WTC11 (cell line): Measurements from ENCODE around the gene GNMT. TPM values are rescaled to one million over a fixed set of nuclear protein-coding genes. Genes with fewer than 3 reads are reported as not detected.
A peak's percentile ranks its signal among the peaks of the same experiment; 100 is the strongest.

ENCODE experiments used
- ATAC-seq: fragments of 200-7000 bp; cut with Tn5 transposase; 2 replicates; pipeline ENCODE4 v1.10.0; 2021; ENCODE audit warnings: mild to moderate bottlenecking, moderate library complexity
- CTCF ChIA-PET: fragments of 300-600 bp; sonication (Branson Sonifier 250); formaldehyde crosslinking; loops from one replicate; lab custom pipeline; 2021; ENCODE audit warnings: antibody characterized with exemption; lab: Charles Lee
- POLR2A ChIA-PET: fragments of 350-600 bp; sonication (Branson Sonifier 250); formaldehyde crosslinking; loops from one replicate; lab custom pipeline; 2021; ENCODE audit warnings: antibody characterized with exemption; lab: Charles Lee
- DNase-seq: peaks from one replicate; pipeline ENCODE4 v3.0.0; 2021; ENCODE audit warnings: low spot score
- H3K27ac Mint-ChIP-seq: 2 replicates; pipeline ENCODE4 v1.8.0; 2021; ENCODE audit warnings: mixed read lengths
- H3K27me3 Mint-ChIP-seq: 2 replicates; pipeline ENCODE4 v1.8.0; 2021; ENCODE audit warnings: low read depth, mild to moderate bottlenecking, moderate library complexity, mixed read lengths
- H3K36me3 Mint-ChIP-seq: 2 replicates; pipeline ENCODE4 v1.8.0; 2021; ENCODE audit warnings: mixed read lengths
- H3K4me1 Mint-ChIP-seq: 2 replicates; pipeline ENCODE4 v1.8.0; 2022; ENCODE audit warnings: mixed read lengths
- H3K4me3 Mint-ChIP-seq: 2 replicates; pipeline ENCODE4 v1.8.0; 2021; ENCODE audit warnings: mild to moderate bottlenecking, moderate library complexity, mixed read lengths
- H3K9me3 Mint-ChIP-seq: 2 replicates; pipeline ENCODE4 v1.8.0; 2021; ENCODE audit warnings: mixed read lengths
- ARID4B ChIP-seq: sonication (generic); formaldehyde crosslinking; IDR thresholded peaks from 2 replicates; pipeline ENCODE4 v1.8.0; 2023; ENCODE audit warnings: missing genetic modification reagents, mild to moderate bottlenecking, borderline replicate concordance
- ATF2 ChIP-seq: sonication (generic); formaldehyde crosslinking; IDR thresholded peaks from 2 replicates; pipeline ENCODE4 v1.8.1; 2022; ENCODE audit warnings: low read depth, missing genetic modification reagents, borderline replicate concordance
- ATF3 ChIP-seq: sonication (generic); formaldehyde crosslinking; conservative IDR thresholded peaks from 2 replicates; pipeline ENCODE4 v1.8.1; 2022; ENCODE audit warnings: mild to moderate bottlenecking, missing genetic modification reagents
- CBFB ChIP-seq: sonication (generic); formaldehyde crosslinking; IDR thresholded peaks from 2 replicates; pipeline ENCODE4 v1.8.1; 2022; ENCODE audit warnings: mild to moderate bottlenecking, low read depth, missing genetic modification reagents
- CREM ChIP-seq: sonication (generic); formaldehyde crosslinking; IDR thresholded peaks from 2 replicates; pipeline ENCODE4 v1.8.1; 2022; ENCODE audit warnings: mild to moderate bottlenecking, missing genetic modification reagents, moderate library complexity
- E2F4 ChIP-seq: sonication (generic); formaldehyde crosslinking; IDR thresholded peaks from 2 replicates; pipeline ENCODE4 v1.8.1; 2022; ENCODE audit warnings: low read depth, mild to moderate bottlenecking, moderate library complexity, missing genetic modification reagents, borderline replicate concordance
- ELF4 ChIP-seq: sonication (generic); formaldehyde crosslinking; IDR thresholded peaks from 2 replicates; pipeline ENCODE4 v1.8.1; 2022; ENCODE audit warnings: low read depth, mild to moderate bottlenecking, moderate library complexity, missing genetic modification reagents
- ESRRA ChIP-seq: sonication (generic); formaldehyde crosslinking; IDR thresholded peaks from 2 replicates; pipeline ENCODE4 v1.8.1; 2022; ENCODE audit warnings: mild to moderate bottlenecking, missing genetic modification reagents, borderline replicate concordance
- ETV6 ChIP-seq: sonication (generic); formaldehyde crosslinking; IDR thresholded peaks from 2 replicates; pipeline ENCODE4 v1.8.1; 2022; ENCODE audit warnings: mild to moderate bottlenecking, missing genetic modification reagents
- FOXK1 ChIP-seq: sonication (generic); formaldehyde crosslinking; IDR thresholded peaks from 2 replicates; pipeline ENCODE4 v1.8.0; 2022; ENCODE audit warnings: mild to moderate bottlenecking, moderate library complexity, missing genetic modification reagents
- FOXP1 ChIP-seq: sonication (generic); formaldehyde crosslinking; IDR thresholded peaks from 2 replicates; pipeline ENCODE4 v1.8.0; 2022; ENCODE audit warnings: missing genetic modification reagents, mild to moderate bottlenecking, moderate library complexity, borderline replicate concordance
- GABPB1 ChIP-seq: sonication (generic); formaldehyde crosslinking; IDR thresholded peaks from 2 replicates; pipeline ENCODE4 v1.8.1; 2023; ENCODE audit warnings: mild to moderate bottlenecking, missing genetic modification reagents
- HMGA2 ChIP-seq: fragments of 250-450 bp; sonication (Bioruptor Pico); IDR thresholded peaks from 2 replicates; pipeline ENCODE4 v1.4.0; 2021; ENCODE audit warnings: mild to moderate bottlenecking, moderate library complexity
- HMGXB4 ChIP-seq: sonication (generic); formaldehyde crosslinking; IDR thresholded peaks from 2 replicates; pipeline ENCODE4 v1.8.1; 2023; ENCODE audit warnings: mild to moderate bottlenecking, moderate library complexity, missing genetic modification reagents
- JUN ChIP-seq: sonication (generic); formaldehyde crosslinking; IDR thresholded peaks from 2 replicates; pipeline ENCODE4 v1.8.0; 2023; ENCODE audit warnings: mild to moderate bottlenecking, missing genetic modification reagents
- MAX ChIP-seq: sonication (generic); formaldehyde crosslinking; IDR thresholded peaks from 2 replicates; pipeline ENCODE4 v1.8.0; 2022; ENCODE audit warnings: mild to moderate bottlenecking, missing genetic modification reagents
- MYBL2 ChIP-seq: sonication (generic); formaldehyde crosslinking; IDR thresholded peaks from 2 replicates; pipeline ENCODE4 v1.8.1; 2023; ENCODE audit warnings: mild to moderate bottlenecking, moderate library complexity, missing genetic modification reagents
- NFE2L1 ChIP-seq: sonication (generic); formaldehyde crosslinking; IDR thresholded peaks from 2 replicates; pipeline ENCODE4 v1.8.1; 2023; ENCODE audit warnings: missing genetic modification reagents
- NFYB ChIP-seq: sonication (generic); formaldehyde crosslinking; conservative IDR thresholded peaks from 2 replicates; pipeline ENCODE4 v1.8.0; 2022; ENCODE audit warnings: low read depth, missing genetic modification reagents
- RORB ChIP-seq: fragments of 250-450 bp; sonication (Bioruptor Pico); IDR thresholded peaks from 2 replicates; pipeline ENCODE4 v1.9.0; 2021; ENCODE audit warnings: mild to moderate bottlenecking
- SMAD4 ChIP-seq: sonication (generic); formaldehyde crosslinking; IDR thresholded peaks from 2 replicates; pipeline ENCODE4 v1.8.0; 2022; ENCODE audit warnings: mild to moderate bottlenecking, missing genetic modification reagents
- SP1 ChIP-seq: sonication (generic); formaldehyde crosslinking; conservative IDR thresholded peaks from 2 replicates; pipeline ENCODE4 v1.8.1; 2022; ENCODE audit warnings: missing genetic modification reagents
- TEAD1 ChIP-seq: sonication (generic); formaldehyde crosslinking; IDR thresholded peaks from 2 replicates; pipeline ENCODE4 v1.8.0; 2022; ENCODE audit warnings: mild to moderate bottlenecking, missing genetic modification reagents
- USF1 ChIP-seq: sonication (generic); formaldehyde crosslinking; IDR thresholded peaks from 2 replicates; pipeline ENCODE4 v1.8.0; 2022; ENCODE audit warnings: mild to moderate bottlenecking, missing genetic modification reagents
- total RNA-seq: library from RNA; stranded (reverse); gene quantifications from 3 replicates; pipeline ENCODE4 v1.2.3, GENCODE V29; 2021

The GNMT gene
- total RNA-seq, 1 experiment from 2014 or later, result 2.0 TPM

- Mint-ChIP-seq H3K27me3 (no peaks in the 10 kb centered on the region), H3K9me3 (no peaks in the 10 kb centered on the region), H3K4me1 (peaks cover 17% of the 10 kb centered on the region), H3K4me3 (peak overlapping the region; percentile 77), H3K36me3 (no peaks in the 10 kb centered on the region), H3K27ac (no peak overlapping the region)
- ATAC-seq, result peak; percentile 22
- ChIA-PET POLR2A (interaction anchor here (0.6 to 1.9 kb wide), 12 partner anchors 12 to 540 kb away, joined by 3 to 11 read pairs (median 3); partner anchors contain the start of genes CNPY3, GNMT, KLC4 and KLHDC3), CTCF (interaction anchor here (1.1 to 3.7 kb wide), 7 partner anchors 10 to 165 kb away, joined by 3 to 19 read pairs (median 5); partner anchors contain the start of genes KLHDC3 and MEA1)
- TF ChIP-seq HMGA2 (CRISPR knock-in tag), result no peak
- no peak for TF ChIP-seq ATF2 (CRISPR knock-in tag)
- no peak for TF ChIP-seq MYBL2 (CRISPR knock-in tag)
- TF ChIP-seq CBFB, result no peak
- no peak for TF ChIP-seq NFE2L1 (CRISPR knock-in tag)
- no peak for TF ChIP-seq E2F4 (CRISPR knock-in tag)
- peak; percentile 40 for DNase-seq
These were observed 17.9 kb downstream of the GNMT start for GRCh38 chr6:42978487-42978838.

- Mint-ChIP-seq H3K36me3 (no peaks in the 10 kb centered on the region), H3K9me3 (no peaks in the 10 kb centered on the region), H3K4me1 (peaks cover 21% of the 10 kb centered on the region), H3K4me3 (peak within 1 kb of the TSS; percentile 91), H3K27me3 (no peaks in the 10 kb centered on the region), H3K27ac (peak within 1 kb of the TSS; percentile 98)
- peak; percentile 88 for ATAC-seq
- POLR2A ChIA-PET, result interaction anchor here (0.6 to 1.9 kb wide), 16 partner anchors 13 to 539 kb away, joined by 3 to 11 read pairs (median 3); partner anchors contain the start of genes CNPY3, GNMT, KLC4 and KLHDC3
- DNase-seq, result peak; percentile 86
- TF ChIP-seq NFYB (CRISPR knock-in tag) (no peak), CREM (CRISPR knock-in tag) (0 out of 2 replicates have a peak, but pooled peaks have one; percentile 49), JUN (CRISPR knock-in tag) (0 out of 2 replicates have a peak, but pooled peaks have one; percentile 23), FOXK1 (CRISPR knock-in tag) (0 out of 2 replicates have a peak, but pooled peaks have one; percentile 23), ESRRA (0 out of 2 replicates have a peak, but pooled peaks have one; percentile 59), HMGXB4 (peak; percentile 85; the same call in 1 of the 2 replicates), SP1 (CRISPR knock-in tag) (peak; percentile 61; the same call in 1 of the 2 replicates), ETV6 (CRISPR knock-in tag) (peak; percentile 75), ARID4B (CRISPR knock-in tag) (peak; percentile 46; the same call in 1 of the 2 replicates), RORB (no peak), ATF3 (no peak), MAX (CRISPR knock-in tag) (peak; percentile 81), GABPB1 (CRISPR knock-in tag) (peak; percentile 55; the same call in 1 of the 2 replicates), SMAD4 (CRISPR knock-in tag) (0 out of 2 replicates have a peak, but pooled peaks have one; percentile 7), USF1 (CRISPR knock-in tag) (peak; percentile 50; the same call in 1 of the 2 replicates), FOXP1 (CRISPR knock-in tag) (peak; percentile 14; the same call in 1 of the 2 replicates), ELF4 (CRISPR knock-in tag) (no peak), TEAD1 (CRISPR knock-in tag) (0 out of 2 replicates have a peak, but pooled peaks have one; percentile 30)
- CTCF ChIA-PET, result interaction anchor here (1.1 to 3.7 kb wide), 9 partner anchors 10 to 165 kb away, joined by 3 to 19 read pairs (median 5); partner anchors contain the start of genes GNMT, KLHDC3 and MEA1
These were observed 18.4 kb downstream of the GNMT start, which contains the start of gene PEX6 for GRCh38 chr6:42978839-42979522. TSS of gene PEX6 (minus strand) at chr6:42979181. CDS start at chr6:42979150, 31 bp downstream.
